OCI-LY7 (cell line): ENCODE data around the gene FYB2.

Source experiments
- EZH2phosphoT487 ChIP-seq: fragments of 200-600 bp; sonication (generic); IDR thresholded peaks from 2 replicates; pipeline ENCODE4 v1.6.1; 2018; ENCODE audit warnings: low read depth, borderline replicate concordance, mild to moderate bottlenecking, mixed run types, antibody characterized with exemption, low read length, moderate library complexity, mixed read lengths
- TF ChIP-seq, protein P1 (sequence below): fragments of 200-600 bp; sonication (generic); conservative IDR thresholded peaks from 2 replicates; pipeline ENCODE4 v1.5.1; 2014; ENCODE audit warnings: mild to moderate bottlenecking, antibody characterized with exemption, low read length, moderate library complexity, mixed read lengths

DNA sequence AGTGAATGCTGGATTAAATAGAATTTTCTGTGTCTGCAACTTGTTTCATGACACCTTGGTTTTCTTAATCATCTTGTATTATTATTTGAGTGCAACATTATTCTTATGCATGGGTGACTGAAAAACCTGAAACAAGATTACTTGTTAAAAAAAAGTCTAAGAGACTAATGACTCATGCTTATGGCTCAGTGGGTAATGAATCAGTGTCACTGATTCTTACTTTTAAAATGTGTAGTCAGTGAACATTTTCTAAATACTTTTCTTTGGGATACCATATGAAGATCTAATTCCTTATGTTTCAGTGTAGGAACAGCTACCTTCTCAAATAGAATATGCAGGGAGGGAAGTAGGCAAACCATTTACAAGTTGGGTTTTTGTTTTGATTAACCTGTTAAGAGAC lies 108.6 kb downstream of the FYB2 start:
- TF ChIP-seq, protein P1, sequence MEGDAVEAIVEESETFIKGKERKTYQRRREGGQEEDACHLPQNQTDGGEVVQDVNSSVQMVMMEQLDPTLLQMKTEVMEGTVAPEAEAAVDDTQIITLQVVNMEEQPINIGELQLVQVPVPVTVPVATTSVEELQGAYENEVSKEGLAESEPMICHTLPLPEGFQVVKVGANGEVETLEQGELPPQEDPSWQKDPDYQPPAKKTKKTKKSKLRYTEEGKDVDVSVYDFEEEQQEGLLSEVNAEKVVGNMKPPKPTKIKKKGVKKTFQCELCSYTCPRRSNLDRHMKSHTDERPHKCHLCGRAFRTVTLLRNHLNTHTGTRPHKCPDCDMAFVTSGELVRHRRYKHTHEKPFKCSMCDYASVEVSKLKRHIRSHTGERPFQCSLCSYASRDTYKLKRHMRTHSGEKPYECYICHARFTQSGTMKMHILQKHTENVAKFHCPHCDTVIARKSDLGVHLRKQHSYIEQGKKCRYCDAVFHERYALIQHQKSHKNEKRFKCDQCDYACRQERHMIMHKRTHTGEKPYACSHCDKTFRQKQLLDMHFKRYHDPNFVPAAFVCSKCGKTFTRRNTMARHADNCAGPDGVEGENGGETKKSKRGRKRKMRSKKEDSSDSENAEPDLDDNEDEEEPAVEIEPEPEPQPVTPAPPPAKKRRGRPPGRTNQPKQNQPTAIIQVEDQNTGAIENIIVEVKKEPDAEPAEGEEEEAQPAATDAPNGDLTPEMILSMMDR = no peak
- TF ChIP-seq EZH2phosphoT487 = no peak
